ENCODE results near the gene CCL17.

The CCL17 gene

DNA sequence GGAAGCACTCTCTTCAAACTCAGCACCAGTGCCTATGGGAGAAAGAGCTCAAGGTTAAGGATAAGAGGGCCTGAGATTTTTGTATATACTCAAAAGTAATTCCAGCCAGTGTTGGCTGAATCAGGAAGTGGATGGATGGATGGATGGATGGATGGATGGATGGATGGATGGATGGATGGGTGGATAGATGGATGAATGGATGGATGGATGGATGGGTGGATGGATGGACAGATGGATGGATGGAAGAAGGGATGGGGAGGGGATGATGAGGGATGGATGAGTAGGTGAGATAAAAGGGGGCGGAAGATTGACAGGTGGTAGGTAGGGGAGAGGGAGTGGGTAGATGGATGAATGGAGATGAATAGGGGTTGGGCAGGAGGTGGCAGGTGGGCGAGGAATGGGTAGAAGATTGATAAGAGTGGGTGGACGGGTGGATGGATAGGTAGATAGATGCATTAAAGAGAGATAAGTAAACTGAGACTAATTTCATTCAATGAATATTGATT lies 28.2 kb upstream of the CCL17 start:
- DNase-seq (ENCODE audit: low read depth, low spot score): no peak
- H3K27ac ChIP-seq: no peak overlapping the region

DNA sequence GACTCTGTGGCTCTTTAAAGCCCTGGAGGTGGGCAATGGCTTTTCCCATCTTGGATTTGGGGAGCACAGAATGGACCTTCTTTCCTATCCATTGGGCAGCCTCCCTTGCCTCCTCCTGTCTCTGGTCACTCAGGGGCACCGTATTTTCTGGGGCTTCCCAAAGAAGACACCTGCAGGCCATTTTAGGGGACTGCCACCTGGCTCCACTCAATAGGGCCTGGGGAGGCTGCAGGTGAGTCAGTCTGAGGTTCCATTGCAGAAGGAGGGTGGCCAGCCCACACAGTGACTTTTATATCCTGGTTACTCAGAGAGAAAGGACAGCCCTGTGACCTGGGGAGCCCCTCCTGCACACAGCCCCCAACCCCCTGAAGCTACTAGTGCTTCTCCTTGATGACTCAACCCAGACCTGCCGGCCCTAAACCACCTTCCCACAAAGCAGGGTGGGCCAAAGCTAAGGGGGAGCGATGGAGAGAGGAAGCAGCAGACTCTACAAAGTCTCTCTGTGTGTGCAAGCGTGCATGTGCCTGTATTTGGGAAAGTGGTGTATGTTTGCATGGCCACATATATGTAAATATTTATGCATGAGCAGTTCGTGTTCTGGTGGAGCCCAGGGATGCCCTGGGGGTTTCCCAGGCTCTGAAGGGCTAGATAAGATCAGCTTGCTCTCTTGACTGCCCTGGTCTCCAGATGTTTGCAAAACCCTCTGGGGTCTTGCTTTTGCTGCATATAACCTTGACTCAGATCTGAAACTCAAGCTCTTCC lies 27.3 kb upstream of the CCL17 start:
- no peak for DNase-seq (ENCODE audit: low read depth, low spot score)
- H3K27ac ChIP-seq: peak overlapping the region; percentile 49

DNA sequence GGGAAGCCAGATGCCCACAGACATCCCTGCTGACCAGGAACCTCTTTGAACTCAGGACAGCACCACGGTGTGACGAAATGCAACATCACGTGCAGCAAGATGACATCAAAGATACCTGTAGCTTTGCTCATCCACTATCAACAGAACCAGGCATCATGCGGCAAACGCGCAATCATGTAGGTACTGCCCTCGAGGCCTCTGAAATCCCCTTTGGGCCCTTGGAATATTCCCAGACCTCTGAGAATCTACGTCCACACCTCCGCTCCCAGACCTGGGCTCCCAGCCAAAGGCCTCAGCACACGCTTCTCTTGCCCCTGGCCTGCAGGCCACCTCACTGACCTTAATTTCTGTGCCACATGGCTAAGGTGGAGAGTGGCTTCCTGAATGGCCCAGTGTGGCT lies 25.0 kb upstream of the CCL17 start:
- DNase-seq (ENCODE audit: low read depth, low spot score): no peak
- no peak overlapping the region for H3K27ac ChIP-seq

DNA sequence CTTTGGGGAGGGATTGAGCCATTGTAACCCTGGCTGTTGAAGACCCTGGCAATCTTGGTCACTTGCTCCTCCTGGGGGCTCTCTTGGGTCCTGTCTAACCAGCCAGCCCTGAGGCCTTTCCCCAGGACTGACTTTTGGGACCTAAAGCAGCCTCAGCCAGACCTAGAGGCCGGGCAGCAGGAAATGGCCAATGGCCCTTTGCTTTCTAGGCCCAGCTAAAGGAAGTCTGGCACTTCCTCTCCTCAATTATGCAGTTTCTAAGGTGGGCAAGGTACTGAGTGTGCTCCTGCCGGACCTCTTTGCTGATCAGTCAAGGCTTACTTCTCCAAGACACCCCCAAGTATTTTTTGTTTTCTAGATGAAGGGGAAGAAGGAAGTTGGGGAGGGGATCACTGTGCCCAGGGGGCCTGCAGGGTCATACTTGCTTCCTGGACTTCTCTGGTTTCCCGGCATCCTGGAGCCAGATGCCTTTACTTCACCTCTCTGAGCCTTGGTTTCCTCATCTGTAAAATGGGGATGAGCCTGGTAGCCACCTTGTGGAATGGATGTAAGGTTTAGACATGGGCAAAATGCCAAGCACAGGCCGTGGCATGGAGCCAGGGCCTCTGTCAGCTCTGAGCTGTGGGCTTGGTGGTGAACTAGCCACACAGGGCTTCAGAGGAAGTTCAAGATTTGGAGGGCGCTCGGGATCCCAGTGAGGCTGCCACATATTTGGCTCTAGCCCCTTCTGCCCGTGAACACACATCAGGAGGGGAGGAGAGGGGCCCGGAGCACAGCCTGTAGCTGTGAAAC lies 23.7 kb upstream of the CCL17 start:
- no peak overlapping the region for H3K27ac ChIP-seq
- no peak for DNase-seq (ENCODE audit: low read depth, low spot score)

DNA sequence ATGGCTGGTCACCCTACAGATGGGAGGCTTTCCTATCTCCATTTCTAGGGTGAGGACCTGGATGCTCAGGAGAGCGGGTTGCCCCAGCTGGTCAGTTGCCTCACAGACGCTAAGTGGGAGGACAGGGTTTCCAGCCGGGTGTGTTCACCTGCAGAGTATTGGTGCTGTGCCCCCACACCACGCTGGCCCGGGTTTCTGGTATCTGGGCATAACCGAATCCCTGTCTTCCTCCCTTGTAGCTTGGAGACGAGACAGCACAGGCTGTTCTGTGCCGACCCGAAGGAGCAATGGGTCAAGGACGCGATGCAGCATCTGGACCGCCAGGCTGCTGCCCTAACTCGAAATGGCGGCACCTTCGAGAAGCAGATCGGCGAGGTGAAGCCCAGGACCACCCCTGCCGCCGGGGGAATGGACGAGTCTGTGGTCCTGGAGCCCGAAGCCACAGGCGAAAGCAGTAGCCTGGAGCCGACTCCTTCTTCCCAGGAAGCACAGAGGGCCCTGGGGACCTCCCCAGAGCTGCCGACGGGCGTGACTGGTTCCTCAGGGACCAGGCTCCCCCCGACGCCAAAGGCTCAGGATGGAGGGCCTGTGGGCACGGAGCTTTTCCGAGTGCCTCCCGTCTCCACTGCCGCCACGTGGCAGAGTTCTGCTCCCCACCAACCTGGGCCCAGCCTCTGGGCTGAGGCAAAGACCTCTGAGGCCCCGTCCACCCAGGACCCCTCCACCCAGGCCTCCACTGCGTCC lies 22.6 kb upstream of the CCL17 start:
- no peak overlapping the region for H3K27ac ChIP-seq
- DNase-seq (ENCODE audit: low read depth, low spot score): no peak

DNA sequence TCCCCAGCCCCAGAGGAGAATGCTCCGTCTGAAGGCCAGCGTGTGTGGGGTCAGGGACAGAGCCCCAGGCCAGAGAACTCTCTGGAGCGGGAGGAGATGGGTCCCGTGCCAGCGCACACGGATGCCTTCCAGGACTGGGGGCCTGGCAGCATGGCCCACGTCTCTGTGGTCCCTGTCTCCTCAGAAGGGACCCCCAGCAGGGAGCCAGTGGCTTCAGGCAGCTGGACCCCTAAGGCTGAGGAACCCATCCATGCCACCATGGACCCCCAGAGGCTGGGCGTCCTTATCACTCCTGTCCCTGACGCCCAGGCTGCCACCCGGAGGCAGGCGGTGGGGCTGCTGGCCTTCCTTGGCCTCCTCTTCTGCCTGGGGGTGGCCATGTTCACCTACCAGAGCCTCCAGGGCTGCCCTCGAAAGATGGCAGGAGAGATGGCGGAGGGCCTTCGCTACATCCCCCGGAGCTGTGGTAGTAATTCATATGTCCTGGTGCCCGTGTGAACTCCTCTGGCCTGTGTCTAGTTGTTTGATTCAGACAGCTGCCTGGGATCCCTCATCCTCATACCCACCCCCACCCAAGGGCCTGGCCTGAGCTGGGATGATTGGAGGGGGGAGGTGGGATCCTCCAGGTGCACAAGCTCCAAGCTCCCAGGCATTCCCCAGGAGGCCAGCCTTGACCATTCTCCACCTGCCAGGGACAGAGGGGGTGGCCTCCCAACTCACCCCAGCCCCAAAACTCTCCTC lies 21.9 kb upstream of the CCL17 start:
- H3K27ac ChIP-seq: no peak overlapping the region
- DNase-seq (ENCODE audit: low read depth, low spot score): no peak

DNA sequence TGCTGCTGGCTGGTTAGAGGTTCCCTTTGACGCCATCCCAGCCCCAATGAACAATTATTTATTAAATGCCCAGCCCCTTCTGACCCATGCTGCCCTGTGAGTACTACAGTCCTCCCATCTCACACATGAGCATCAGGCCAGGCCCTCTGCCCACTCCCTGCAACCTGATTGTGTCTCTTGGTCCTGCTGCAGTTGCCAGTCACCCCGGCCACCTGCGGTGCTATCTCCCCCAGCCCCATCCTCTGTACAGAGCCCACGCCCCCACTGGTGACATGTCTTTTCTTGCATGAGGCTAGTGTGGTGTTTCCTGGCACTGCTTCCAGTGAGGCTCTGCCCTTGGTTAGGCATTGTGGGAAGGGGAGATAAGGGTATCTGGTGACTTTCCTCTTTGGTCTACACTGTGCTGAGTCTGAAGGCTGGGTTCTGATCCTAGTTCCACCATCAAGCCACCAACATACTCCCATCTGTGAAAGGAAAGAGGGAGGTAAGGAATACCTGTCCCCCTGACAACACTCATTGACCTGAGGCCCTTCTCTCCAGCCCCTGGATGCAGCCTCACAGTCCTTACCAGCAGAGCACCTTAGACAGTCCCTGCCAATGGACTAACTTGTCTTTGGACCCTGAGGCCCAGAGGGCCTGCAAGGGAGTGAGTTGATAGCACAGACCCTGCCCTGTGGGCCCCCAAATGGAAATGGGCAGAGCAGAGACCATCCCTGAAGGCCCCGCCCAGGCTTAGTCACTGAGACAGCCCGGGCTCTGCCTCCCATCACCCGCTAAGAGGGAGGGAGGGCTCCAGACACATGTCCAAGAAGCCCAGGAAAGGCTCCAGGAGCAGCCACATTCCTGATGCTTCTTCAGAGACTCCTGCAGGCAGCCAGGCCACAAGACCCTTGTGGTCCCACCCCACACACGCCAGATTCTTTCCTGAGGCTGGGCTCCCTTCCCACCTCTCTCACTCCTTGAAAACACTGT lies 21.0 kb upstream of the CCL17 start:
- no peak for DNase-seq (ENCODE audit: low read depth, low spot score)

DNA sequence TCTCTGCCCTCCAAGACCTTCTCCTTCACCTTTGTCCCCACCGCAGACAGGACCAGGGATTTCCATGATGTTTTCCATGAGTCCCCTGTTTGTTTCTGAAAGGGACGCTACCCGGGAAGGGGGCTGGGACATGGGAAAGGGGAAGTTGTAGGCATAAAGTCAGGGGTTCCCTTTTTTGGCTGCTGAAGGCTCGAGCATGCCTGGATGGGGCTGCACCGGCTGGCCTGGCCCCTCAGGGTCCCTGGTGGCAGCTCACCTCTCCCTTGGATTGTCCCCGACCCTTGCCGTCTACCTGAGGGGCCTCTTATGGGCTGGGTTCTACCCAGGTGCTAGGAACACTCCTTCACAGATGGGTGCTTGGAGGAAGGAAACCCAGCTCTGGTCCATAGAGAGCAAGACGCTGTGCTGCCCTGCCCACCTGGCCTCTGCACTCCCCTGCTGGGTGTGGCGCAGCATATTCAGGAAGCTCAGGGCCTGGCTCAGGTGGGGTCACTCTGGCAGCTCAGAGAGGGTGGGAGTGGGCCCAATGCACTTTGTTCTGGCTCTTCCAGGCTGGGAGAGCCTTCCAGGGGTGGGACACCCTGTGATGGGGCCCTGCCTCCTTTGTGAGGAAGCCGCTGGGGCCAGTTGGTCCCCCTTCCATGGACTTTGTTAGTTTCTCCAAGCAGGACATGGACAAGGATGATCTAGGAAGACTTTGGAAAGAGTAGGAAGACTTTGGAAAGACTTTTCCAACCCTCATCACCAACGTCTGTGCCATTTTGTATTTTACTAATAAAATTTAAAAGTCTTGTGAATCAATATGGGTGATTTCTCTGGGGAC lies 20.1 kb upstream of the CCL17 start:
- no peak for DNase-seq (ENCODE audit: low read depth, low spot score)
- H3K27ac ChIP-seq: no peak overlapping the region

More for the DNA sequence above, 21.0 kb upstream of the CCL17 start:
- H3K27ac ChIP-seq: no peak overlapping the region

DNA sequence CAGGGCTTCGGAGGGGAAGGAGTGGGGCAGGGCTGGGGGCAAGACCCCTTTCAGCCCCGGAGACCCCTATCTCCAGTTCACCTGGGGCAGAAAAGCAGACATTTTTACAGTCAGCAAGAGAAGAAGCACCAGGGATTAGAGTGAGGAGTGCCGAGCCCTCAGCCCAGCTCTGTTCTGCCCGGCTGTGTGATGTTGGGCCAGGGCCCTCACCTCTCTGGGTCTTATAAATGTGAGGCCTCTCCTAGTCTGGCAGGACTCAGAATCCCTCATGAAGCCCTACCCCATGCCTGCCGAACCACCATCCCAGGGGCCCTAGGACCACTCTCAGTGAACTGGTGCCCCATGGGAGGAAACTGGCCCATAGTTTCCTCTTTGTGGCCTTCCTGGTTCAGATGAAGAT lies 19.5 kb upstream of the CCL17 start:
- DNase-seq (ENCODE audit: low read depth, low spot score): no peak

DNA sequence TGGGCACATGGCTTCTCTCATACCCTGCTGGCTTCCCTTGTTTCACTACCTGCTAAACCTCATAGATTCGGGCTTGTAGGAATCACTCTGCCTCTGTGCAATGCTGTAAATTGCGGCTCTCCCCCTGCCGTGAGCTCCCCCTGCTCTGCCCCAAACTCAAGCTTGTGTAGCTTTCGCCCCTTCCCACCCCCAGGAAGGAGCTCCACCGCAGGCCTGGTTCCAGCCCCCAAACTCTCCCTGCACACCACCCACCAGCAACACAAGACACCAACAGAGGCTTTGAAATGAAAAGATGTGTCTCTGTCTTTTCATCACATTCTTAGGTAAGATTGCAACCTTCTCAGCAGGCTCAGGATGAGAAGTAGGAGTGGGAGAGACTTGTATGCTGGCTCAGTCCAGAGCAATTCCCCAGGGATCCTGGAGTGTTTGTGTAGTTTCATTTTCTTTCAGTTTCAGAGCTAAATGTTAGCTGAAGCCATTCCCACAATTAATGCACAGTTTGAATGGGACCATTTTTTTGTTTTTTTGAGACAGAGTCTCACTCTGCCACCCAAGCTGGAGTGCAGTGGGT lies 18.1 kb upstream of the CCL17 start:
- DNase-seq (ENCODE audit: low read depth, low spot score): no peak
- no peak overlapping the region for H3K27ac ChIP-seq

More for the DNA sequence above, 19.5 kb upstream of the CCL17 start:
- no peak overlapping the region for H3K27ac ChIP-seq

DNA sequence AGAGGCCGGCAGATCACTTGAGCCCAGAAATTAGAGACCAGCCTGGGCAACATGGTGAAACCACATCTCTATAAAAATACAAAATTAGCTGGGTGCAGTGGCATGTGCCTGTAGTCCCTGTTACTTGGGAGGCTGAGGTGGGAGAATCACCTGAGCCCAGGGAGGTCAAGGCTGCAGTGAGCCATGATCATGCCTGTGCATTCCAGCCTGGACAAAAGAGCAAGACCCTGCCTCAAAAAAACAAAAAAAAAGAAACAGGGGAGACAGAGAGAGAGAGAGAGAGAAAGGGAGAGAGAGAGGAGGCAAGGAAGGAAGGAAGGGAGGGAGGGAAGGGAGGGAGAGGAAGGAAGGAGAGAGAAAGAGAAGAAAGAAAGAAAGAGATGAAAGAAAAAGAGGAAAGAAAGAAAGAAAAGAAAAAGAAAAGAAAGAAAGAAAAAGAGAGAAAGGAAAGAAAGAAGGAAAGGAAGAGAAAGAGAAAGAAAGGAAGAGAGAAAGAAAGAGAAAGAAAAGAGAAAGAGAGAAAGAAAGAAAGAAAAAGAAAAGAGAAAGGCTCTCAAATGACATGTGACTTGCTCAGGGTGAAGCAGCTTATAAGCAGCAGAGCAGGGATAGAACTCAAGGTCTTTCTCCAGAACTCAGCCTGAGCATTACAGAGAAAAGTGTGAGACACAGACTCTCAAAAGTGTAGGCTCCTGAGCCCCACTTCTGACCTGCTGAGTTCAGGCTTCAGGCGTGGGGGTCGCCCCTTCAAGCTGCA lies 16.8 kb upstream of the CCL17 start:
- DNase-seq (ENCODE audit: low read depth, low spot score): no peak

DNA sequence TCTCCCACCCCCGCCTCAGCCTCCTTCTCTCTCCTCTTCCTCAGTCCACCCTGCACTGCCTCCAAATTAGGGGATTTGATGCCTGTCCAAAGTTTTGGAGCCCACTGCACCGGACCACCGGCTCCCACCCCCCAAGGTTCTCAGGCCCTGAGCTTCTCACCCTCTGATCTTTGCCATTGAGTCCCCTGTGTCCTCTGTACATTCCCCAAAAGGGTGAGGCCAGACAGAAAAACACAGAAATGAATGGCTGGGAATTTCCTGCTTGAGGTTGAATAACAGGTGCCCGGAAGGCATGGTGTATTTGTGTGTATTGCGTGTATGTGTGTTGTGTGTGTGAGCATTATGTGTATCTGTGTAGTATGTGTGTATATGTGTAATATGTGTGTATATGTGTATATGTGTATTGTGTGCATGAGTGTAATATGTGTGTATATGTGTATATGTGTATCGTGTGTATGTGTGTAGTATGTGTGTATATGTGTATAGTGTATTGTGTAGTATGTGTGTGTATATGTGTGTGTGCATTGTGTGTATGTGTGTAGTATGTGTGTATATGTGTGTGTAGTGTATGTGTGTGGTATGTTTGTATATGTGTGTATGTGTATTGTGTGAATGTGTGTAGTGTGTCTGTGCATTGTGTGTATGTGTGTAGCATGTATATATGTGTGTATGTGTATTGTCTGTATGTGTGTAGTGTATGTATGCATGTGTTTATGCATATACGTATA lies 16.0 kb upstream of the CCL17 start:
- H3K27ac ChIP-seq: no peak overlapping the region
- DNase-seq (ENCODE audit: low read depth, low spot score): no peak

More for the DNA sequence above, 16.8 kb upstream of the CCL17 start:
- no peak overlapping the region for H3K27ac ChIP-seq

DNA sequence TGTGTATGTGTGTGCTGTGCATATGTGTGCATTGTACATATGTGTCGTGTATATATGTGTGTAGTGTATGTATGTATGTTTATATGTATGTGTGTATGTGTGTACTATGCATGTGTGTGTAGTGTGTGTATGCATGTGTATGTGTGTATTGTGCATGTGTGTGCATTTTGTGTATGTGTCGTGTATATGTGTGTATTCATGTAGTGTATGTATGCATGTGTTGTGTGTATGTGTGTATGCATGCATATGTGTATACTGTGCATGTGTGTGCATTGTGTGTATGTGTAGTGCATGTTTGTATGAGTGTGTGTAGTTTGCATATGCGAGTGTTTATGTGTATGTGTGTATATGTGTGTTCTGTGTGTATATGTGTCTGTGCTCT lies 15.5 kb upstream of the CCL17 start:
- no peak overlapping the region for H3K27ac ChIP-seq
- DNase-seq (ENCODE audit: low read depth, low spot score): no peak

DNA sequence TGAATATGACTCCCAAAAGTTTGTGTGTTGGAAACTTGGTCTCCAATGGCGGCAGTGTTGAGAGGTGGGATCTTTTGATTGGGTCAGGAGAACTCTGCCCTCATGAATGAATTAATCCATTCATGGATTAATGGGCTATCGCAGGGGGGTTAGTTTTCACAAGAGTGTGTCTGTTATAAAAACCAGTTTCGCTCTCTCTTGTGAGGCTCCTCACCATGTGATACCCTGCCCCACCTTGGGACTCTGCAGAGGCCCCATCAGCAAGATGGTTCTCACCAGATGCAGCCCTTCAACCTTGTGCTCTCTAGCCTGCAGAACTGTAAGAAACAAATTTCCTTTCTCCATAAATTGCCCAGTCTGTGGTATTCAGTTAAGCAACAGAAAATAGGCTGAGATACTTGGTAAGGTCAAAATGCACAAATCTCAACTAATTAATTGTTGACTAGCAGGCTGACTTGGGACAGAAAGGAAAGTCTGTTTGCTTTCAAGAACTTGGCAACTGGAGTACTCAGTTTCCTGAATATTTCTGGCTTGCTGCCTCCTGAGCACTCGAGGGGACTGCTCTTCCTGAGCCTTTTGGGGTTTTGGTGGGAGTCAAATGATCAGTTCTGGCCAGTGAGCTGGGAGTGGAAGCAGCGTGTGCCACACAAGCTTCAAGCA lies 13.8 kb upstream of the CCL17 start:
- no peak for DNase-seq (ENCODE audit: low read depth, low spot score)
- no peak overlapping the region for H3K27ac ChIP-seq

DNA sequence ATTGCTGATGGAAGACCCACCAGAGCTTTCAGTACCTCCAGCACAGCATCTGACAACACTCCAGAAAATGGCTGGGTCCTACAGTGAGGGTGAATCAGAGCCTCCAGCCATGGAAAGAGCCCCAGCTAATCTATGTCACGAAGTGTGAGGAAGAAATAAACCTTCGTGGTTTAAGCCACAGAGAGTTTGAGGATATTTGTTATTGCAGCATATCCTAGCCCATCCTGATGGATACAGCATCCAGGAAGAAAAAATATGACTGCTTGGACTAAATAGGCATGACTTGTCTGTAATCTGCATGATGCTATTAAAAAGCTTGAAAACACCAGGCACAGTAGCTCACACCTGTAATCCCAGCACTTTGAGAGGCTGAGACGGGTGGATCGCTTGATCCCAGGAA lies 13.3 kb upstream of the CCL17 start:
- no peak for DNase-seq (ENCODE audit: low read depth, low spot score)
- no peak overlapping the region for H3K27ac ChIP-seq

DNA sequence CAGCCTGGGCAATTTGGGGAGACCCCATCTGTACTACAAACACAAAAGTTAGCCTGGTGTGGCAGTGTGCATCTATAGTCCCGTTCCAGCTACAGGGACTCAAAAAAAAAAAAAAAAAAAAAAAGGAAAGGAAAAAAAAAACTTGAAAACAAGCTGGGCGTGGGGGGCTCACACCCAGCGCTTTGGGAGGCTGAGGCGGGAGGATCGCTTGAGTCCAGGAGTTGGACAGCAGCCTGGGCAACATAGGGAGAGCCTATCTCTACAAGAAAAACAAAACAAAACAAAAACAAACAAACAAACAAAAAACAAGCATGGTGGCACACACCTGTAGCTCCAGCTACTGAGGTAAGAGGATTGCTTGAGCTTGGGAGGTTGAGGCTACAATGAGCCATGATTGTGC lies 12.9 kb upstream of the CCL17 start:
- no peak overlapping the region for H3K27ac ChIP-seq
- no peak for DNase-seq (ENCODE audit: low read depth, low spot score)
